Neural progenitor cell (in vitro differentiated cells): ENCODE data around the gene KDELR1.

Experiments used
- EZH2 ChIP-seq: fragments of 200-600 bp; sonication (generic); IDR thresholded peaks from 2 replicates; pipeline ENCODE4 v1.6.1; 2017; ENCODE audit warnings: antibody characterized with exemption, mild to moderate bottlenecking, moderate library complexity
- TF ChIP-seq, protein P1 (sequence below): fragments of 200-600 bp; sonication (generic); IDR thresholded peaks from 2 replicates; pipeline ENCODE4 v1.5.1; 2017; ENCODE audit warnings: antibody characterized with exemption, mild to moderate bottlenecking

DNA sequence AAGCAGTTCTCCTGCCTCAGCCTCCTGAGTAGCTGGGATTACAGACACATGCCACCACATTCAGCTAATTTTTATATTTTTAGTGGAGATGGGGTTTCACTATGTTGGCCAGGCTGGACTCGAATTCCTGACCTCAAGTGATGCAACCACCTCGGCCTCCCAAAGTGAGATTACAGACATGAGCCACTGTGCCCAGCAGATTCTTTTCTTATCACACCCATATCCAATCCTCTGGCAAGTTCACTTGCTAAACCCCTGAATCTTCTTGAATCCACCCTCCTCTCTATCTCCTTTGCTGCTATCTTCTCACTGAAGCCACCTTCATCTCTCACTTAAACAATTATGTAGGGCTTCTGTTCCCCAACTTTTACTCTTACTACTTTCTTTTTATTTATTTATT lies 45.2 kb downstream of the KDELR1 start:
- TF ChIP-seq EZH2, result no peak
- TF ChIP-seq, protein P1, sequence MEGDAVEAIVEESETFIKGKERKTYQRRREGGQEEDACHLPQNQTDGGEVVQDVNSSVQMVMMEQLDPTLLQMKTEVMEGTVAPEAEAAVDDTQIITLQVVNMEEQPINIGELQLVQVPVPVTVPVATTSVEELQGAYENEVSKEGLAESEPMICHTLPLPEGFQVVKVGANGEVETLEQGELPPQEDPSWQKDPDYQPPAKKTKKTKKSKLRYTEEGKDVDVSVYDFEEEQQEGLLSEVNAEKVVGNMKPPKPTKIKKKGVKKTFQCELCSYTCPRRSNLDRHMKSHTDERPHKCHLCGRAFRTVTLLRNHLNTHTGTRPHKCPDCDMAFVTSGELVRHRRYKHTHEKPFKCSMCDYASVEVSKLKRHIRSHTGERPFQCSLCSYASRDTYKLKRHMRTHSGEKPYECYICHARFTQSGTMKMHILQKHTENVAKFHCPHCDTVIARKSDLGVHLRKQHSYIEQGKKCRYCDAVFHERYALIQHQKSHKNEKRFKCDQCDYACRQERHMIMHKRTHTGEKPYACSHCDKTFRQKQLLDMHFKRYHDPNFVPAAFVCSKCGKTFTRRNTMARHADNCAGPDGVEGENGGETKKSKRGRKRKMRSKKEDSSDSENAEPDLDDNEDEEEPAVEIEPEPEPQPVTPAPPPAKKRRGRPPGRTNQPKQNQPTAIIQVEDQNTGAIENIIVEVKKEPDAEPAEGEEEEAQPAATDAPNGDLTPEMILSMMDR, result no peak
